Thyroid gland (tissue), 4 donors: ENCODE data around the gene GUF1. TPM values are rescaled to one million over a fixed set of nuclear protein-coding genes. Genes with fewer than 3 reads are reported as not detected.

Experiments used
- DNase-seq, 2 donors: peaks; one replicate each; pipeline ENCODE4 v3.0.0-alpha.2; 2019
- H3K27ac ChIP-seq, 3 donors: fragments of 200-600 bp; sonication (generic); 1 replicate in 2 of 3; 2 replicates in 1 of 3; pipeline ENCODE4 v1.5.1; 2016 to 2019; ENCODE audit warnings: mild to moderate bottlenecking in 1 of 3, moderate library complexity in 1 of 3
- H3K27me3 ChIP-seq: fragments of 200-600 bp; sonication (generic); one replicate; pipeline ENCODE4 v1.5.1; 2019
- H3K36me3 ChIP-seq, 2 donors: fragments of 200-600 bp; sonication (generic); one replicate each; pipeline ENCODE4 v1.5.1; 2016 to 2019
- H3K4me1 ChIP-seq, 2 donors: fragments of 200-600 bp; sonication (generic); one replicate each; pipeline ENCODE4 v1.5.1; 2017 to 2019
- H3K4me3 ChIP-seq, 3 donors: fragments of 200-600 bp; sonication (generic); replicated peaks in 1 of 3; 1 replicate in 2 of 3; 2 replicates in 1 of 3; pipeline ENCODE4 v1.5.1; 2016; ENCODE audit warnings: mild to moderate bottlenecking in 1 of 3
- H3K9me3 ChIP-seq: fragments of 200-600 bp; sonication (generic); one replicate; pipeline ENCODE4 v1.5.1; 2017
- POLR2A ChIP-seq, 2 donors: fragments of 450-650 bp; IDR thresholded peaks; one replicate each; pipeline ENCODE4 v1.6.1; 2017; ENCODE audit warnings: antibody characterized with exemption in 2 of 2, mild to moderate bottlenecking in 2 of 2, moderate library complexity in 1 of 2
- WGBS, 2 donors: methylation state at CpG; one replicate each; pipeline ENCODE4 v1.1.5; 2017; 5-methylcytosine and 5-hydroxymethylcytosine counted together
- intact Hi-C: fragments of 100-400 bp; cut with DNase I; formaldehyde crosslinking; loops from one replicate; pipeline ENCODE4 v1.15.1; 2023
- total RNA-seq, 4 donors: library from RNA; depleted of rRNA; stranded (reverse); fragments of >200 nt; gene quantifications; one replicate each; pipeline ENCODE4 v1.2.3, GENCODE V29; 2016
- TF ChIP-seq, protein P1 (sequence below), 6 experiments: fragments of 200-600 bp in 3 of 6; fragments of 450-650 bp in 3 of 6; sonication (generic) in 3 of 6; IDR thresholded peaks; one replicate each; pipeline ENCODE4 v1.5.1; 2016 to 2019; ENCODE audit warnings: antibody characterized with exemption in 6 of 6, mild to moderate bottlenecking in 2 of 6, inconsistent platforms in 1 of 6, moderate library complexity in 1 of 6

The GUF1 gene
- total RNA-seq, 4 donors from 2014 or later, result 20.8 to 33.7 (median 27.3) TPM

DNA sequence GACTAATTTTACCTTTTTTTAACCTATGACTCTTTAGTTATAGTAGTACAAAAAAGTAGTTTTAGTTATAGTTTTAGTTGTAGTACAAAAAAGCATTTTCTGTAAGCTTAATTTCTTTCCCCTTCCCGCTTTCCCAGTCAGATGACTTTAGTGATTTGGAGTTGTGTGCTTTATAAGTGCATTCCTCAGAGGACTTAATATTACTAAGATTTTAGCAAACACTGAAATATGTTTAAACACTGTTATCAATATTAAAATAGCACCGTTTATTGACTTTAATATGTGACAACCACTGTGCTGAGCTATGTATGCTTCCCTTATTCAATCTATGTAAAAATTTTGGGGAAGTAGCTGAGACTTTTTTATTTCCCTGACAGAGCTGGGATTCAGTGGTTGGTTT is 22.8 kb downstream of the GUF1 start:
- DNase-seq, result no peak
- Histone ChIP-seq H3K4me1 (no peaks in the 10 kb centered on the region), H3K36me3 (peaks cover 27 to 42% of the 10 kb centered on the region in 2 donors), H3K4me3 (no peak overlapping the region), H3K27me3 (no peaks in the 10 kb centered on the region), H3K27ac (no peak overlapping the region), H3K9me3 (no peaks in the 10 kb centered on the region)
- intact Hi-C loops, result no loop called here
- TF ChIP-seq POLR2A (IDR thresholded peaks at IDR 0.05), result no peak
- TF ChIP-seq, protein P1, sequence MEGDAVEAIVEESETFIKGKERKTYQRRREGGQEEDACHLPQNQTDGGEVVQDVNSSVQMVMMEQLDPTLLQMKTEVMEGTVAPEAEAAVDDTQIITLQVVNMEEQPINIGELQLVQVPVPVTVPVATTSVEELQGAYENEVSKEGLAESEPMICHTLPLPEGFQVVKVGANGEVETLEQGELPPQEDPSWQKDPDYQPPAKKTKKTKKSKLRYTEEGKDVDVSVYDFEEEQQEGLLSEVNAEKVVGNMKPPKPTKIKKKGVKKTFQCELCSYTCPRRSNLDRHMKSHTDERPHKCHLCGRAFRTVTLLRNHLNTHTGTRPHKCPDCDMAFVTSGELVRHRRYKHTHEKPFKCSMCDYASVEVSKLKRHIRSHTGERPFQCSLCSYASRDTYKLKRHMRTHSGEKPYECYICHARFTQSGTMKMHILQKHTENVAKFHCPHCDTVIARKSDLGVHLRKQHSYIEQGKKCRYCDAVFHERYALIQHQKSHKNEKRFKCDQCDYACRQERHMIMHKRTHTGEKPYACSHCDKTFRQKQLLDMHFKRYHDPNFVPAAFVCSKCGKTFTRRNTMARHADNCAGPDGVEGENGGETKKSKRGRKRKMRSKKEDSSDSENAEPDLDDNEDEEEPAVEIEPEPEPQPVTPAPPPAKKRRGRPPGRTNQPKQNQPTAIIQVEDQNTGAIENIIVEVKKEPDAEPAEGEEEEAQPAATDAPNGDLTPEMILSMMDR (IDR thresholded peaks at IDR 0.05), result no peak
- 89 to 90% methylated on average over 2 of the region's 2 CpGs for WGBS, 2 donors

DNA sequence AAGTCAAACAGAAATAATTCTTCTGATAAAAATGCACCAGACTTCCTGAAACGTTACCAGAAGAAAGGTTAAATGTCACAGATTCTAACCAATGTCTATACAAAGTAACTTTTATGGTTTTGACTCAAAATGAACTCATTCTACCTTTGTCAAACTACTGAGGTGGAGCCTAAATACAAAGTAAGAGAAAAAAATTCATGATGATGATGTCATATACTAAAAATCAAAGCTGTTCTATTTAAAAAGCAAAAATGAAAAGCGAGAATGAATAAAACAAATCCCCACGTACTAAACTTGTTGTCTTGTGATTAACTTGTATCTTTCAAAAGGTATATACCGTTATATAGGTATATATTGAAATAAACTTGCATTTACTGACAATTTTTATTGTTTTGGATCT is 26.5 kb downstream of the GUF1 start:
- Histone ChIP-seq H3K4me3 (no peak overlapping the region), H3K4me1 (no peaks in the 10 kb centered on the region), H3K9me3 (no peaks in the 10 kb centered on the region), H3K27me3 (no peaks in the 10 kb centered on the region), H3K27ac (no peak overlapping the region), H3K36me3 (peaks cover 7 to 24% of the 10 kb centered on the region in 2 donors)
- TF ChIP-seq, protein P1 (IDR thresholded peaks at IDR 0.05), result no peak
- TF ChIP-seq POLR2A (IDR thresholded peaks at IDR 0.05), result no peak
- no peak for DNase-seq
- 94 to 95% methylated on average over 4 of the region's 4 CpGs for WGBS, 2 donors
- intact Hi-C loops, result no loop called here

DNA sequence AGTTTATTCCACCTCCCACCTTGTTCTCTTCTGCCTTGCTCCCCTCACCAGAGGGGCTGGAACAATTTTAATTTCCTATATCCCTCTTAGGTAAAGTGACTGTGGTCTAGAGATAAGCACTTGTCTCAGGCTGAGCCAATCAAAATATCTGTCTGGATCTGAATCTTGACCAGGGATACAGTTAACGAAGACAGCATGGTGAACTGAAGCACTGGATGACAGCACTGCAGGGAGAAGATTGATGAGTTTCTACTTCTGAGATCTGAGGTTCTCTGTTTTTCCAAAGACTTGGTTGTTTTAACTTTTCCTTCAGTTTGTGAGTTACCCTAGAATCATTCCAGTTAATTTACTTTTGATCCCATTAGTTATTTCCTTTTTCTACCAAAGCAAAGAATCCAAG is 34.9 kb downstream of the GUF1 start:
- 92 to 94% methylated on average over 1 of the region's 1 CpG for WGBS, 2 donors
- intact Hi-C loops, result no loop called here
- TF ChIP-seq, protein P1 (IDR thresholded peaks at IDR 0.05), result no peak
- no peak for TF ChIP-seq POLR2A (IDR thresholded peaks at IDR 0.05)
- no peaks in the 10 kb centered on the region for H3K9me3 ChIP-seq
- H3K4me3 ChIP-seq, result no peak overlapping the region
- no peak for DNase-seq
- H3K36me3 ChIP-seq, result no peaks in the 10 kb centered on the region
- H3K27me3 ChIP-seq, result no peaks in the 10 kb centered on the region
- no peaks in the 10 kb centered on the region for H3K4me1 ChIP-seq
- no peak overlapping the region for H3K27ac ChIP-seq

DNA sequence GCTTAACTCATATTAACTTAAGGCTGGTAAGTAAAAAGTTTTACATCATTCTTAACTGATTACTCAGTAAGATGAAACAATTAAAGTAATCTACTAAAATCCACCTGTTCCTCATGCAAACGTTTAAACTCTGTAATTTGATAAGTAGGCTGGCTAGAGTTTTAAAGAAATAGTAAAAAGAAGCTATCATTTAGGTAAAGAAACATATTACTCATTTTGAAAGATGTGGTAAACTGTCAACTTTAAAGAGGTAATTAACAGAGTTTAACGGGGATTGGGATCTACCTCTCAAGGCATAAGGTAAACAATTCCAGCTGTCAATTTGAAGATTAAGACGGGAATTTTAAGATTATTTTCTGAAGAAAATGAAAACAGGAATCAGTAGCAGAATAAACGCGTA is 38.4 kb downstream of the GUF1 start:
- 73 to 75% methylated on average over 5 of the region's 5 CpGs for WGBS, 2 donors
- H3K9me3 ChIP-seq, result no peaks in the 10 kb centered on the region
- no peaks in the 10 kb centered on the region for H3K27me3 ChIP-seq
- no peak overlapping the region for H3K4me3 ChIP-seq
- H3K27ac ChIP-seq, result no peak overlapping the region
- intact Hi-C loops, result no loop called here
- no peaks in the 10 kb centered on the region for H3K4me1 ChIP-seq
- H3K36me3 ChIP-seq, result no peaks in the 10 kb centered on the region
- no peak for TF ChIP-seq POLR2A (IDR thresholded peaks at IDR 0.05)
- TF ChIP-seq, protein P1 (IDR thresholded peaks at IDR 0.05), result no peak
- no peak for DNase-seq

DNA sequence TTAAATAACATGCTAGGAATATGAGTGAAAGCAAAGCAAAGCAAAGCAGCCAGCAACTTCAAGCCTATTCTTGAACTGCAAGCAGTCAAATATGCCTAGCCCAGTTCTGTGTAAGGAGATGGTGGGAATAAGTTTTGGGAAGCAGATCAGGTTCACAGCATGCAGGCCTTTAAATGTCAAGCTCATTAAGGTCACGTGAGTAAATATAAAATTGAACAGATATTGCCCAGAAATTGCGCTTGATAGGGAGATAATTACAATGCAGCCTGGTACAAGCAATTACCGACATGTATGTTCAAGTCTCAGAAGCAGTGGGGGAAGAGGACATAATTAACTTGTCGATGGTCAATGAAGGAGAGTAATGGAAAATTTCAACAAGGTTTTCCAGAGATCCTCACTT is 42.2 kb downstream of the GUF1 start:
- DNase-seq, result no peak
- WGBS, 2 donors, result 93 to 96% methylated on average over 4 of the region's 4 CpGs
- intact Hi-C loops, result no loop called here
- Histone ChIP-seq H3K27me3 (no peaks in the 10 kb centered on the region), H3K4me1 (peaks cover 4 to 7% of the 10 kb centered on the region in 2 donors), H3K27ac (no peak overlapping the region), H3K9me3 (no peaks in the 10 kb centered on the region), H3K36me3 (no peaks in the 10 kb centered on the region), H3K4me3 (no peak overlapping the region)
- no peak for TF ChIP-seq POLR2A (IDR thresholded peaks at IDR 0.05)
- TF ChIP-seq, protein P1 (IDR thresholded peaks at IDR 0.05), result no peak
